Sigmoid colon (tissue), 4 donors: Measurements from ENCODE around the gene C1QTNF6.

ENCODE experiments used
- CTCF ChIP-seq, 4 experiments: fragments of 450-650 bp in 3 of 4; fragments of 200-600 bp in 1 of 4; IDR thresholded peaks; one replicate each; pipeline ENCODE4 v1.5.1; 2016 to 2019; ENCODE audit warnings: antibody characterized with exemption in 4 of 4, mild to moderate bottlenecking in 3 of 4, moderate library complexity in 2 of 4
- EP300 ChIP-seq, 4 donors: sonication (generic); formaldehyde crosslinking; IDR thresholded peaks; one replicate each; pipeline ENCODE4 v1.6.1; 2017; ENCODE audit warnings: antibody characterized with exemption in 4 of 4
- POLR2A ChIP-seq, 2 donors: fragments of 450-650 bp; IDR thresholded peaks; one replicate each; pipeline ENCODE4 v1.6.1; 2016; ENCODE audit warnings: antibody characterized with exemption in 2 of 2, mild to moderate bottlenecking in 2 of 2, moderate library complexity in 2 of 2
- POLR2AphosphoS5 ChIP-seq, 4 donors: sonication (generic); formaldehyde crosslinking; IDR thresholded peaks; one replicate each; pipeline ENCODE4 v1.6.1; 2017; ENCODE audit warnings: antibody characterized with exemption in 4 of 4

GRCh38 chr22:37160027-37160426, 28.0 kb downstream of the C1QTNF6 start:
- TF ChIP-seq EP300 (IDR thresholded peaks at IDR 0.05) = no peak
- TF ChIP-seq CTCF (IDR thresholded peaks at IDR 0.05) = no peak
- TF ChIP-seq POLR2A (IDR thresholded peaks at IDR 0.05) = no peak
- no peak for TF ChIP-seq POLR2AphosphoS5 (IDR thresholded peaks at IDR 0.05)
